ENCODE data around the gene APH1B. TPM values are rescaled to one million over a fixed set of nuclear protein-coding genes. Genes with fewer than 3 reads are reported as not detected.

APH1B gene
- polyA plus RNA-seq, 6 donors from 2014 or later: 12.6 to 26.5 (median 20.0) TPM

DNA sequence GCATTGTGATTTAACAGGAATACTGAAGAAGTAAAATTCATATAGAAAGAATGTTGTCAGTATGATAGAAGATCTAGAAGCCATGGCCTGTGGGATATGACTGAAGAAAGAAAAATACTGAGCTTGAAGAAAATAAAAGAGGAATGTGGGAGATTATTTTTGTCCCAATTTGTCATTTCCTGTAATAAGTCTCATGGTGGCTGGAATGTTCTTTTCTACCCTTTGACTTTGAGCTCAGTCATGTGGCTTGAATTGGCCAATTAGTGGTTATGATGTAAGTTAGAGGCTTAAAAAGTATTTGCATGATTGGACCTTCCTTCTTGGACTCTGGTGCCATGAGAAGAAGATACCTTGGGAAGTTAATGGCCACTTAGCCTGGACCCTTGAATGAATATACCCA, 14.1 kb downstream of the APH1B start:
- H3K27ac Mint-ChIP-seq: peak overlapping the region in 3 of 6 donors; percentile 20 to 38 (median 27)
- no peaks in the 10 kb centered on the region for H3K27me3 Mint-ChIP-seq
- peaks cover 25% of the 10 kb centered on the region in 2 donors for H3K36me3 Mint-ChIP-seq
- H3K4me1 Mint-ChIP-seq: peaks cover 5 to 17% (median 6%) of the 10 kb centered on the region in 3 donors
- H3K9me3 Mint-ChIP-seq: no peaks in the 10 kb centered on the region
- no peak for ATAC-seq (ENCODE audit: low read depth in 2 of 2)
- H3K4me3 Mint-ChIP-seq: no peak overlapping the region
- DNase-seq: no peak

DNA sequence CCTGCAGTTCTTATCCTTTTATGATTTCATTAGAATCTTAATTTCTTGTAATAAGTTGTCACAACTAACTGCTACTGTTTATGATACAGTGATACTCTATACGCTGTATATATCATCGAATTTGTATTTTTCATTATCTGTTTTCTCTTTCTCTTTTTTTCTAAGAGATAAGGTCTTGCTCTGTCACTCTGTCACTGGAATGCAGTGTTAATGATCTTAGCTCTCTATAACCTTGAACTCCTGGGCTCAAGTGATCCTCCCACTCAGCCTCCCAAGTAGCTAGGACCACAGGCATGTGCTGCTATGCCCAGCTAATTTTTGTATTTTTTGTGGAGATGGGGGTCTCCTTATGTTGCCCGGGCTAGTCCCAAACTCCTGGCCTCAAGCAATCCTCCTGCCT, 14.8 kb downstream of the APH1B start:
- ATAC-seq (ENCODE audit: low read depth in 2 of 2) (no peak), DNase-seq (no peak)
- Mint-ChIP-seq H3K27ac (no peak overlapping the region), H3K27me3 (no peaks in the 10 kb centered on the region), H3K4me1 (peaks cover 5 to 17% (median 6%) of the 10 kb centered on the region in 3 donors), H3K36me3 (peaks cover 21 to 22% of the 10 kb centered on the region in 2 donors), H3K9me3 (no peaks in the 10 kb centered on the region), H3K4me3 (no peak overlapping the region)

DNA sequence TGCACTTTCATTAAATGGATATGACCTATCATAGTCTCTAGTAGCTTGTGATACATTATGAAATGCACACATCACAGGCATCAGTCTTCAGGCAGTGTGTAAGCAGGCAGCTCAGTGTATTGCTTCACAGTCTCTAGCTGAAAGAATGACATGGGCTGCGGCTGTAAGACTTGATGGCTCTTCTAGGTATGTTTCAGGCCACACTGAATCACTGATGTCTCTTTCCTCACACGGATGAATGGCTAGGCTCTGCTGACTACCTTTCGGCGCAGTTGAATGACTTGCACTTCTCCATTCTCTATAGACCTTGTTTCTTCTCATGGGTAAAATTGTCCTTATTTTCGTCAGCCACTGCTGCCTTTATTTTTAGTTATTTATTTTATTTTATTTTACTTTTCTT, 15.4 kb downstream of the APH1B start:
- no peaks in the 10 kb centered on the region for H3K27me3 Mint-ChIP-seq
- ATAC-seq (ENCODE audit: low read depth in 2 of 2) (peak; percentile 65 to 91), DNase-seq (no peak)
- H3K4me3 Mint-ChIP-seq: no peak overlapping the region
- peaks cover 22 to 26% of the 10 kb centered on the region in 2 donors for H3K36me3 Mint-ChIP-seq
- H3K27ac Mint-ChIP-seq: no peak overlapping the region
- peaks cover 8 to 17% (median 8%) of the 10 kb centered on the region in 3 donors for H3K4me1 Mint-ChIP-seq
- H3K9me3 Mint-ChIP-seq: no peaks in the 10 kb centered on the region

DNA sequence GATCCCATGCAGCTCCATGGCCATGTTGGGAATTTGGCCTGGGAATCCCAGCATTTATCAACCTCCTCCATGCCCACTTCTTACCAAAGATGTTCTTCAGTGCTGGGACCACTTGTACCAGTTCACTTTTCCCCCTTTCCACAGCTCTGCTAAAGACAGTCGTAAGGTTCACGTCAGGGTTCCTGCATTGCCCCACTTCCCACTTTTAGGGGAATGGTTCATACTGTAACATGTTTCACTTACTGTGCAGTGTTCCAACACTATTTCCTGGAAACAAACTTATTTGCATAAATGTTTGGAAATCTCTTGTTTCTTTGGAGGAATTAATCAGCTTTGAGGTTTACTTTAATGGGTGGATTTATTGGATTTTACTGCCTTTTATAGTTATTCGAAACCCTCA, 17.0 kb downstream of the APH1B start:
- no peak for DNase-seq
- no peak for ATAC-seq (ENCODE audit: low read depth in 2 of 2)
- peaks cover 5 to 14% (median 6%) of the 10 kb centered on the region in 3 donors for H3K4me1 Mint-ChIP-seq
- no peaks in the 10 kb centered on the region for H3K27me3 Mint-ChIP-seq
- no peak overlapping the region for H3K27ac Mint-ChIP-seq
- H3K36me3 Mint-ChIP-seq: peaks cover 21 to 27% of the 10 kb centered on the region in 2 donors
- H3K9me3 Mint-ChIP-seq: no peaks in the 10 kb centered on the region
- no peak overlapping the region for H3K4me3 Mint-ChIP-seq

DNA sequence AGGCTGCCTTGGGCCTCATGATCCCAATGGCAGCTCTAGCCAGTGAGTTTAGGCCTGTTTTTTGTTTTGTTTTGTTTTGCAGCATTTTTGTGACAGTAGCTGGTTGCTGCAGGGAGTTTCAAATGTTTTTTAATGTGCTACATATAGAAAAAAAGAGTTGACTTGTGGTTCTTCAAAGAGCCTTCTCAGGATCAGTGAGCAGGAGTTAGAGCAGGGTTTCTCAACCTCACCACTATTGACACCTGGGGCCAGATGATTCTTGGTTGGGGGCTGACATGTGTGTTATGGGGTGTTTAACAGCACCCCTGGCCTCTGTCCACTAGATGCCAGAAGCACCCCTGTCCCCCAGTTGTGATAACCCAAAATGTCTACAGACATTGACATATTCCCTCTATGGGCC, 17.9 kb downstream of the APH1B start:
- DNase-seq: no peak
- H3K4me3 Mint-ChIP-seq: no peak overlapping the region
- H3K4me1 Mint-ChIP-seq: peaks cover 5 to 14% (median 6%) of the 10 kb centered on the region in 3 donors
- no peak for ATAC-seq (ENCODE audit: low read depth in 2 of 2)
- no peaks in the 10 kb centered on the region for H3K27me3 Mint-ChIP-seq
- H3K36me3 Mint-ChIP-seq: peaks cover 27 to 28% of the 10 kb centered on the region in 2 donors
- no peaks in the 10 kb centered on the region for H3K9me3 Mint-ChIP-seq
- H3K27ac Mint-ChIP-seq: no peak overlapping the region

DNA sequence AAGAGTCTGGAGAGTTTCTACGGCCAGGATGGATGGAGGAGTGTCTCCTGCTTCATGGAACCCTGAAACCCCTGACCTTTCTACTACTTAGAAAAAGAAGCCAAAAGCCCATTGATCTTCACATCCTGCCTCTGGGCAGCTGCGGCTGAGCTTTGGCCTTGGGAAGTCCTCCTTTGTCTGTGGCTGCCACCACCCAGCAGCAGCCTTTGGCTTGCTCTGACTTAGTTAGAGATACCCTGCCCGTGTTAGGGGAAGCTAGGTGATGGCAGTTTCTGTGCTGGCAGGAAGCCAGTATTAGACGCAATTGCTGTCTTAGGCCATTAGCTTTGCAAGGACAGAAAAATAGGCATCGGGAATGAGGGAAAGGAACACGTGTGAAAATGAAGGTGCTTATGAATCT, 18.8 kb downstream of the APH1B start:
- DNase-seq: no peak
- Mint-ChIP-seq H3K36me3 (peaks cover 27 to 33% of the 10 kb centered on the region in 2 donors), H3K4me3 (no peak overlapping the region), H3K9me3 (no peaks in the 10 kb centered on the region), H3K27me3 (no peaks in the 10 kb centered on the region), H3K27ac (peak overlapping the region in 1 of 6 donors; percentile 38), H3K4me1 (peaks cover 5 to 14% (median 6%) of the 10 kb centered on the region in 3 donors)
- no peak for ATAC-seq (ENCODE audit: low read depth in 2 of 2)

DNA sequence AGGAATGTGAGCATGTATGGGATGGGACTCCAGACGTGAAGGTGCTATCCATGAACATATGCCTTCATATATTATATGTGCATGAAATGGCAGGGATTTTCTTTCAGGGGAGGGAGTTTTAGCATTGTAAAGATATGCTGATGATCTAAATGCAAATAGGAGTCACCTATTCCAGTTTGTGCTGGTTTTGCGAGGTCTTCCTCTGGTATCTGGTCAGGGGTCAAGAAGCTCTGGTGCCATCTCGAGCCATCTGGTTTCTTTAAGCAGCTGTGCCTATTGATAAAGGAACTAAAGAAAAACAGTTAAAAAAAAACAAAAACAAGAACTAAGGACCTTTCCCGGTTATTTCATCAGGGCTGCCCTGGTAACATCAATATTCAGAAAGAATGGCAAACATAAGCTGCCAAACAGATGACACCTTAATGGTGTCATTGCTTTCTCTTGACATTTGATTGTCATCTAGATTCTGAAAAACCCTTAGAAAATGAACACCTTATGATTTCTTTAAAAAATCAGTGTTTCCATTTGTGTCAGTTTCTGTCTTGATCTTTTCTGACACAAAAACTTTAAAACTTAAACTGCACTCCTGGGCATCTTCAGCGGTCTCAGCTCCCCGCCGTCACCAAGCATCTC, 22.7 kb downstream of the APH1B start:
- no peak overlapping the region for H3K27ac Mint-ChIP-seq

DNA sequence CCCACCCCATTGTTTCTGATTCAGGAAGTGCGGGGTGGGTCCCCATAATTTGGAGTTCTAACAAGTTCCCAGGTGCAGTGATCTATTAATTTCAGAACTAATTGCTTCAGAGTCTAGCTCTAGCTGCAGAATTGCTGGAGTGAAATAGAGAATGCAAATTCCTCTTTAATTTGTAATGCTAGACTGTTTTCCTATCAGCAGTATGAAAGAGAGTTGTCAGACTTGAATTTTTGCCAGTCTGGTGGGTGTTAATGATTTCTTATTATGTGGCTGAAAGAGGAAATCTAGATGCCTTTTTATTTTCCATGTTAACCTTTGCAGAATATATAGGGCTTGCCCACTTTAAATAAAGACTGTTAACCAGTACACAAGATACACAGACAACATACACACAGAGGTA, 23.7 kb downstream of the APH1B start:
- Mint-ChIP-seq H3K4me3 (no peak overlapping the region), H3K9me3 (no peaks in the 10 kb centered on the region), H3K27ac (peak overlapping the region in 1 of 6 donors; percentile 69), H3K36me3 (peaks cover 35 to 36% of the 10 kb centered on the region in 2 donors), H3K27me3 (no peaks in the 10 kb centered on the region), H3K4me1 (peaks cover 0 to 6% (median 5%) of the 10 kb centered on the region in 3 donors)
- DNase-seq (no peak), ATAC-seq (ENCODE audit: low read depth in 2 of 2) (no peak)

More for the DNA sequence above, 22.7 kb downstream of the APH1B start:
- H3K27me3 Mint-ChIP-seq: no peaks in the 10 kb centered on the region
- H3K36me3 Mint-ChIP-seq: peaks cover 36 to 40% of the 10 kb centered on the region in 2 donors
- ATAC-seq (ENCODE audit: low read depth in 2 of 2) (no peak), DNase-seq (no peak)
- no peak overlapping the region for H3K4me3 Mint-ChIP-seq
- H3K4me1 Mint-ChIP-seq: peaks cover 0 to 6% (median 5%) of the 10 kb centered on the region in 3 donors
- no peaks in the 10 kb centered on the region for H3K9me3 Mint-ChIP-seq

DNA sequence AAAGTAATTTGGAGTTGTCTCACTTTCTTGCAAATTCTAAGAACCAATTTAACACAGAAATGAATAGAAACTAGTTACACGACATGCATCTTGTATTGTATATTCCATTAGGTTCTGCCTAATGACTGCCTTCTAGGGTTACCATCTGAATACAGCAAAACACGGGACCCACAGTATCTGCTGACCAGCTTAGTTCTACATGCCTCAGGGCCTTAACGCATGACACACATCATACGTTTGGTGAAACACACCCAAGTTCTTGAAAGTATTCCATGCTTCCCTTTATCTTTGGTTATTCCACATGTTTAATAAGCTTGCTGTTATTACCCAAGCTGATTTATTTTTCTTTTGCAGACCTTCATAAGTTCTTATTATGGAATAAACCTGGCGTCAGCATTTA, 27.9 kb downstream of the APH1B start:
- Mint-ChIP-seq H3K4me1 (no peaks in the 10 kb centered on the region), H3K27me3 (no peaks in the 10 kb centered on the region), H3K27ac (no peak overlapping the region), H3K9me3 (no peaks in the 10 kb centered on the region), H3K4me3 (no peak overlapping the region), H3K36me3 (peaks cover 28 to 32% of the 10 kb centered on the region in 2 donors)
- DNase-seq (no peak), ATAC-seq (ENCODE audit: low read depth in 2 of 2) (no peak)

DNA sequence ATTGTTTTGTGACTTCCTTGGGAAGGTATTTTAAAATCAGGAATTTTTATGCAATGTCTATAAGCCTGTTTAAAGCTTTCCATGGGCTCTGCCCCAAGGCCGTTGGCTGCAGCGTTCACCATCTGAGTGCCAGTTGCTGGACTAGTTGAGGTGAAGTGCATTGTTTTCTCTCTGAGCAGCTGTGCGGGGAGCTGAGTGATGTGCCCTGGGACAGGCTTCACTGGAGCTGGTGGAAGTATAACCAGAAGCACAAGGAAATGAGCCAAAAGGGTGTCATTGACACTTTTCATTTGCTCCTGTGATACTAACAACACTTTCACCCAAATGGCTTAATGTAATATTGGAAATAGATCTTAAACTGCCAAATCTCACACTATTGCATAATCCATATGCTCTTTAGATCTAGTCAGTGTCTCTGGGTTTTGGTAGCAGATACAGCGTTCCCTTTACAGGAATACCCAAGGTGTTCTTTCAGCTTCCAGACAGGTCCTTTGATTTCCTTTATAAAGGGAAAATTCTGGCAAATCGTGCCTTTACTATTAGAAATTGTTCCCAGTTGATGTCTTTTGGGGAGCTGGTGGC, 29.2 kb downstream of the APH1B start:
- DNase-seq: no peak
- H3K27ac Mint-ChIP-seq: peak overlapping the region in 2 of 6 donors; percentile 12 to 69
- H3K4me3 Mint-ChIP-seq: no peak overlapping the region
- no peaks in the 10 kb centered on the region for H3K4me1 Mint-ChIP-seq
- H3K36me3 Mint-ChIP-seq: peaks cover 28 to 32% of the 10 kb centered on the region in 2 donors
- no peaks in the 10 kb centered on the region for H3K27me3 Mint-ChIP-seq
- no peaks in the 10 kb centered on the region for H3K9me3 Mint-ChIP-seq
- no peak for ATAC-seq (ENCODE audit: low read depth in 2 of 2)

DNA sequence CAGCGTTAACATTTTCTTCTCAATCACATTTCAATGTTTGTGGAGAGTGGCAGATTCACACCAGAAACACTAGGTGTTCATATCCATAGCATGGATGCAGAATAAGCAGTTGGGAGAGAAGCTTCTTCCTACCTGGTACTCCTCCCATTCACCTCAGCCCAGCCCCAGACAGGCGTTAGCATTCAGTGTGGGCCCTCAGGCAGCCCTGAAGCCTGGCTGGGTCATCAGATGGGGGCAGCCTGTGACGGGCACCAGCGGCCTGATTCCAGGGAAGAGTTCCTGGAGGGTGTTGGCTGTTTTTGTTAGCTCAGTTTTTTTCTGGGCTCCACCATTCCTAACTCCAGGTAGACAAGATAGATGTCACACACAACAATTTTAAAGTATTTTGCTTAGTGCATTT, 31.1 kb downstream of the APH1B start:
- no peaks in the 10 kb centered on the region for H3K4me1 Mint-ChIP-seq
- no peaks in the 10 kb centered on the region for H3K9me3 Mint-ChIP-seq
- H3K36me3 Mint-ChIP-seq: peaks cover 19 to 22% of the 10 kb centered on the region in 2 donors
- no peak overlapping the region for H3K27ac Mint-ChIP-seq
- no peaks in the 10 kb centered on the region for H3K27me3 Mint-ChIP-seq
- ATAC-seq (ENCODE audit: low read depth in 2 of 2) (no peak), DNase-seq (no peak)
- no peak overlapping the region for H3K4me3 Mint-ChIP-seq

DNA sequence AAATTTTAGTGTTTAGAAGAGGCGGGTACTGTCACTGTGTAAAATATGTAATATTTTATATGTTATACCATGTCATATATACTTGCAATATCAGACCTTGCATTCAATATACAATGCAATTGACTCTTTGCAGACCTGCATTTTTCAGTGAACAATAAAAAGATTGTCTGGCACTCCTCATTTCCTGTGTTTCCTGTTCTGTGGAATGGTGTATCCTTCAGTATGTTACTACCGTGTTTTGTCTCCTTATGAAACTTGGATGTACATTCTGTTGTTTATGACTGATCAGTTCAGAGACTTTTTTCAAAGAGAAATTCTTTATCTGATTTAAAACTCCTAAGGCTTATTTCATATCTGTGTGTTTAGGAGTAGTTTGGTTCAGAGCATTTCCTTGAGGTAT, 31.5 kb downstream of the APH1B start:
- peaks cover 18 to 22% of the 10 kb centered on the region in 2 donors for H3K36me3 Mint-ChIP-seq
- H3K27ac Mint-ChIP-seq: peak overlapping the region in 1 of 6 donors; percentile 34
- H3K27me3 Mint-ChIP-seq: no peaks in the 10 kb centered on the region
- H3K9me3 Mint-ChIP-seq: no peaks in the 10 kb centered on the region
- DNase-seq: no peak
- H3K4me3 Mint-ChIP-seq: no peak overlapping the region
- H3K4me1 Mint-ChIP-seq: no peaks in the 10 kb centered on the region
- no peak for ATAC-seq (ENCODE audit: low read depth in 2 of 2)

DNA sequence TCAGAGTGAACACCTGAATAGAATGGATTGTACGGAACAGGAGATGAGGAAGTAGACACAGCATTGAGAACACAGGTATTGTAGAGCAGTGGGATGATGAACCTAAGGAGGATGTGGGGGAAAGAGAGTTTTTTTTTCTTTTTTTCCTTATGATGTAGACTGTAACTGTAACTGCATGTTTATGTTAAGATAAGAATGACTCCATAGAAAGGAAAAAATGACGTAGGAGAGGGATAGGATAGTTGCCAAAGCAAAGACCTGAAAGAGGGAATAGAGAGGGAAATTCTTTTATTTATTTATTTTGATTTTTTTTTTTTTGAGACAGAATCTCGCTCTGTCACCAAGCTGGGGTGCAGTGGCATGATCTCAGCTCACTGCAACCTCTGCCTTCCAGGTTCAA, 33.2 kb downstream of the APH1B start:
- no peaks in the 10 kb centered on the region for H3K9me3 Mint-ChIP-seq
- ATAC-seq (ENCODE audit: low read depth in 2 of 2) (no peak), DNase-seq (no peak)
- peak overlapping the region in 1 of 6 donors; percentile 31 for H3K27ac Mint-ChIP-seq
- no peaks in the 10 kb centered on the region for H3K27me3 Mint-ChIP-seq
- H3K4me1 Mint-ChIP-seq: no peaks in the 10 kb centered on the region
- no peak overlapping the region for H3K4me3 Mint-ChIP-seq
- peaks cover 10 to 11% of the 10 kb centered on the region in 2 donors for H3K36me3 Mint-ChIP-seq

DNA sequence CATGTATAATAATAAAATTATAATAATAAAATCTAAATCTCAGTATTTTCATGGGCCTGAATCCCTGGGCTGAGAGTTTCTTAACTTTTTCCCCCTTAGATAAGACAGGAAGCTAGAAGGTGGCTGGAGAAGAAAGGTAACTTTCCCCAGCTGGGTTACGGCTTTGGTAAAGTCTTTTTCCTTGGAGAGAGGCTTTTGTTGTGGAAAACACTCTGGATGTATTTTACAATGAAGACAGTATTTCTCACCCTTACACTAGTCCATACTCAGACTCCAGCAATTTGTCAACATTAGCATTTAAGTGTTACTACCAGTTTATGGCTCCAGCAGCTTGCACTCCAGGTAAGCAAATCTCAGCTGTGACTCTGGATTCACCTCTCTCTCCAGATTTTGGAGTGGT, 34.9 kb downstream of the APH1B start:
- ATAC-seq (ENCODE audit: low read depth in 2 of 2): no peak
- H3K27me3 Mint-ChIP-seq: no peaks in the 10 kb centered on the region
- H3K27ac Mint-ChIP-seq: no peak overlapping the region
- peaks cover 0 to 5% of the 10 kb centered on the region in 2 donors for H3K36me3 Mint-ChIP-seq
- no peaks in the 10 kb centered on the region for H3K4me1 Mint-ChIP-seq
- no peaks in the 10 kb centered on the region for H3K9me3 Mint-ChIP-seq
- no peak overlapping the region for H3K4me3 Mint-ChIP-seq
- no peak for DNase-seq

Measured in naive B cell (primary cell).